Islet of Langerhans (tissue), 1 donor: Measurements from ENCODE around the gene FAM3C.
"Not testable (repeated sequence)": the region's sequence is repeated elsewhere in the genome, so short reads cannot be mapped to it uniquely, and the experiment has no call there.

ENCODE experiments used
- FAIRE-seq: peaks from one replicate; lab custom pipeline; 2011; peaks lifted over from hg19 to GRCh38; lab: Jason Lieb, UNC

Gene FAM3C

GRCh38 chr7:121395961-121396757 is at the start of gene FAM3C:
Gene FAM3C (minus strand): TSS chr7:121396308. CDS start chr7:121382969, 13,339 bp downstream.
- FAIRE-seq: no peak

- FAIRE-seq: no peak
These were observed 46.7 kb upstream of the FAM3C start for GRCh38 chr7:121442845-121443244.

- no peak for FAIRE-seq
These were observed 44.9 kb upstream of the FAM3C start for GRCh38 chr7:121440857-121441503.

- FAIRE-seq: not testable (repeated sequence)
These were observed 42.2 kb upstream of the FAM3C start for GRCh38 chr7:121438043-121438955.

- no peak for FAIRE-seq
These were observed 41.4 kb upstream of the FAM3C start for GRCh38 chr7:121437470-121437869.

- no peak for FAIRE-seq
These were observed 40.6 kb upstream of the FAM3C start for GRCh38 chr7:121436688-121437087.

GRCh38 chr7:121436136-121436535 is 40.0 kb upstream of the FAM3C start:
- no peak for FAIRE-seq

GRCh38 chr7:121433775-121434174 is 37.7 kb upstream of the FAM3C start:
- FAIRE-seq: no peak

- not testable (repeated sequence) for FAIRE-seq
These were observed 36.4 kb upstream of the FAM3C start for GRCh38 chr7:121432486-121432885.

- FAIRE-seq: no peak
These were observed 35.9 kb upstream of the FAM3C start for GRCh38 chr7:121431996-121432395.

GRCh38 chr7:121431389-121431995 is 35.4 kb upstream of the FAM3C start:
- FAIRE-seq: no peak

- FAIRE-seq: no peak
These were observed 34.5 kb upstream of the FAM3C start for GRCh38 chr7:121430558-121430957.

GRCh38 chr7:121429798-121430197 is 33.7 kb upstream of the FAM3C start:
- no peak for FAIRE-seq

GRCh38 chr7:121428855-121429489 is 32.9 kb upstream of the FAM3C start:
- no peak for FAIRE-seq

- FAIRE-seq: not testable (repeated sequence)
These were observed 25.6 kb upstream of the FAM3C start for GRCh38 chr7:121421743-121422142.

GRCh38 chr7:121420976-121421375 is 24.9 kb upstream of the FAM3C start:
- no peak for FAIRE-seq

- FAIRE-seq: no peak
These were observed 23.4 kb upstream of the FAM3C start for GRCh38 chr7:121419201-121420148.

GRCh38 chr7:121416533-121416932 is 20.4 kb upstream of the FAM3C start:
- no peak for FAIRE-seq

GRCh38 chr7:121414436-121414835 is 18.3 kb upstream of the FAM3C start:
- FAIRE-seq: no peak

GRCh38 chr7:121411597-121411979 is 15.5 kb upstream of the FAM3C start:
- no peak for FAIRE-seq
